Nephron (organoid): ENCODE data around the gene PCDHGA12.
A peak's percentile ranks its signal among the peaks of the same experiment; 100 is the strongest.

Experiments
- H3K27ac Mint-ChIP-seq, 3 experiments: 2 replicates each; pipeline ENCODE4 v1.8.0; 2020; ENCODE audit warnings: mixed read lengths in 3 of 3, mild to moderate bottlenecking in 2 of 3, moderate library complexity in 1 of 3
- H3K27me3 Mint-ChIP-seq: 2 replicates; pipeline ENCODE4 v1.8.0; 2021; ENCODE audit warnings: low read depth, mild to moderate bottlenecking, moderate library complexity, mixed read lengths
- H3K36me3 Mint-ChIP-seq: 2 replicates; pipeline ENCODE4 v1.8.0; 2020; ENCODE audit warnings: low read depth, mixed read lengths
- H3K4me1 Mint-ChIP-seq: 2 replicates; pipeline ENCODE4 v1.8.0; 2020; ENCODE audit warnings: mixed read lengths
- H3K4me3 Mint-ChIP-seq, 3 experiments: 2 replicates each; pipeline ENCODE4 v1.8.0; 2020; ENCODE audit warnings: mild to moderate bottlenecking in 3 of 3, mixed read lengths in 3 of 3, moderate library complexity in 2 of 3
- H3K9me3 Mint-ChIP-seq: 2 replicates; pipeline ENCODE4 v1.8.0; 2020; ENCODE audit warnings: mixed read lengths
- TF ChIP-seq, protein P1 (sequence below), 3 experiments: fragments of 200-600 bp; sonication (generic); IDR thresholded peaks; one replicate each; pipeline ENCODE4 v1.5.0; 2021; ENCODE audit warnings: antibody characterized with exemption in 3 of 3; ENCODE audit not compliant: unreplicated experiment in 3 of 3

PCDHGA12 gene

DNA sequence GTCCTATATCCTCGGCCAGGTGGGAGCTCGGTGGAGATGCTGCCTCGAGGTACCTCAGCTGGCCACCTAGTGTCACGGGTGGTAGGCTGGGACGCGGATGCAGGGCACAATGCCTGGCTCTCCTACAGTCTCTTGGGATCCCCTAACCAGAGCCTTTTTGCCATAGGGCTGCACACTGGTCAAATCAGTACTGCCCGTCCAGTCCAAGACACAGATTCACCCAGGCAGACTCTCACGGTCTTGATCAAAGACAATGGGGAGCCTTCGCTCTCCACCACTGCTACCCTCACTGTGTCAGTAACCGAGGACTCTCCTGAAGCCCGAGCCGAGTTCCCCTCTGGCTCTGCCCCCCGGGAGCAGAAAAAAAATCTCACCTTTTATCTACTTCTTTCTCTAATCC lies 47.5 kb downstream of the PCDHGA12 start:
- Mint-ChIP-seq H3K27me3 (no peaks in the 10 kb centered on the region), H3K4me3 (peak overlapping the region; percentile 98 to 99 (median 98)), H3K27ac (no peak overlapping the region), H3K4me1 (peaks cover 29% of the 10 kb centered on the region), H3K36me3 (peaks cover 69% of the 10 kb centered on the region), H3K9me3 (peaks cover 48% of the 10 kb centered on the region)
- TF ChIP-seq, protein P1, sequence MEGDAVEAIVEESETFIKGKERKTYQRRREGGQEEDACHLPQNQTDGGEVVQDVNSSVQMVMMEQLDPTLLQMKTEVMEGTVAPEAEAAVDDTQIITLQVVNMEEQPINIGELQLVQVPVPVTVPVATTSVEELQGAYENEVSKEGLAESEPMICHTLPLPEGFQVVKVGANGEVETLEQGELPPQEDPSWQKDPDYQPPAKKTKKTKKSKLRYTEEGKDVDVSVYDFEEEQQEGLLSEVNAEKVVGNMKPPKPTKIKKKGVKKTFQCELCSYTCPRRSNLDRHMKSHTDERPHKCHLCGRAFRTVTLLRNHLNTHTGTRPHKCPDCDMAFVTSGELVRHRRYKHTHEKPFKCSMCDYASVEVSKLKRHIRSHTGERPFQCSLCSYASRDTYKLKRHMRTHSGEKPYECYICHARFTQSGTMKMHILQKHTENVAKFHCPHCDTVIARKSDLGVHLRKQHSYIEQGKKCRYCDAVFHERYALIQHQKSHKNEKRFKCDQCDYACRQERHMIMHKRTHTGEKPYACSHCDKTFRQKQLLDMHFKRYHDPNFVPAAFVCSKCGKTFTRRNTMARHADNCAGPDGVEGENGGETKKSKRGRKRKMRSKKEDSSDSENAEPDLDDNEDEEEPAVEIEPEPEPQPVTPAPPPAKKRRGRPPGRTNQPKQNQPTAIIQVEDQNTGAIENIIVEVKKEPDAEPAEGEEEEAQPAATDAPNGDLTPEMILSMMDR (IDR thresholded peaks at IDR 0.05; ENCODE audit: unreplicated experiment in 3 of 3): no peak

DNA sequence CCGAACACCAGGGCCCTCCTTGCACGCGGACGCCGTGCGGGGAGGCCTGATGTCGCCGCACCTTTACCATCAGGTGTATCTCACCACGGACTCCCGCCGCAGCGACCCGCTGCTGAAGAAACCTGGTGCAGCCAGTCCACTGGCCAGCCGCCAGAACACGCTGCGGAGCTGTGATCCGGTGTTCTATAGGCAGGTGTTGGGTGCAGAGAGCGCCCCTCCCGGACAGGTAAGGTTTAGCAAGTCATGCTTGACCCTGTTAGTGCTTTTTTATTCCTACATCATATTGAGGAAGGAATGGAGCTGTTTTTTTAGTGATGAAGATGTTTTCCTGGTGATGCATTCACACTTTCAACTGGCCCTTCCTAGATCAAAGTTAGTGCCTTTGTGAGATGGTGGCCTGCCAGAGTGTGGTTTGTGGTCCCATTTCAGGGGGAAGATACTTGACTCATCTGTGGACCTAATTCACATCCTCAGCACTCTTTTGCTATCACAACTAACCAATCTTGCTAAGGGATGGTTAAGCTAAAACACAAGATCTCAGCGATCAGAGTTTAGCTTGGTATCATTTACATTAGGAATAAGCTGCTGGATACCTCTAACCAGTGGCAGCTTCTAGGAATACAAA lies 48.1 kb downstream of the PCDHGA12 start:
- Mint-ChIP-seq H3K27ac (no peak overlapping the region), H3K27me3 (no peaks in the 10 kb centered on the region), H3K36me3 (peaks cover 74% of the 10 kb centered on the region), H3K9me3 (peaks cover 50% of the 10 kb centered on the region), H3K4me1 (peaks cover 34% of the 10 kb centered on the region), H3K4me3 (peak overlapping the region; percentile 4 to 99 (median 98))
- TF ChIP-seq, protein P1 (IDR thresholded peaks at IDR 0.05; ENCODE audit: unreplicated experiment in 3 of 3): no peak

DNA sequence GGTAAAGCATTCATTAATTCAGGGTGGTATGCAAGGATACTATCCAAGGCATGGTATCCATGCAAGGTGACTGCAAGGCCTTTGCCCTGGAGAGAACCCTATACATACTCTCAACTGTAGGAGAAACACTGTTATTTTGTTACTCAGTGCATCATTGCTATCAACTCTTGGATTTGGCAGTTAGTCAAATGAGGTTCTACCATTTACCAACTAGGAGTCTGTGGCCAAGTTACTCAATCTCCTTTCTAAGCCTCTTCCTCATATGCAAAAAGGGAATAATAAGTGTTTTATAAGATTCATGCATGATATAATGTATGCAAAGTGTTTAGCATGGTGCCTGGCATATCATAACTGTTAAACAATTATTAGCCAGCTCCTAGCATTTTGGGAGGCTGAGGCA lies 49.5 kb downstream of the PCDHGA12 start:
- Mint-ChIP-seq H3K4me3 (peak overlapping the region in 2 of 3 experiments; percentile 25 to 68), H3K4me1 (peaks cover 46% of the 10 kb centered on the region), H3K9me3 (peaks cover 48% of the 10 kb centered on the region), H3K36me3 (peaks cover 80% of the 10 kb centered on the region), H3K27ac (no peak overlapping the region), H3K27me3 (no peaks in the 10 kb centered on the region)
- TF ChIP-seq, protein P1 (IDR thresholded peaks at IDR 0.05; ENCODE audit: unreplicated experiment in 3 of 3): no peak
